ENCODE data around the gene ZNRD2. TPM values are rescaled to one million over a fixed set of nuclear protein-coding genes. Genes with fewer than 3 reads are reported as not detected.

Gene ZNRD2
- total and polyA plus RNA-seq, 2 of the 8 experiments (the other 6 are each of a cell fraction or from before 2014, with no cell fraction given), result 53.4 to 125 TPM

DNA sequence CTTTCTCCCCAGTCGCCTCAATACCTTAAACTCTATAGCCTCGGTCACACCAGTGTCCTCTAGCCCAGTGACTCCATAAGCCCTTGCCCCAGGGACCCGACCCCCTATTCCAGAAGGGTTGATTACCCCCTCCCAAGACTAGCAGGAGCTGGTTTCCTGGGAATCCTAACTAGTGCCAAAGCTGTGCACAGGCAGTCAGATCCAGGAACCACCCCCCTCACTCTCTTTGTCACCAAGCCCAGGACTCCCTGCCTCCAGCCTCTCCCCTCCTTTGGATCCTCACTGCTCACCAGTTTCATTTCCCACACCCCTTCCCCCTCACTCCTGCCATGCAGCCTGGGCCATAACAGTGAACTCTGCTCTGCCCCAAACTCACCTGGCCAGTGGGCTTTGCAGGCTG lies 21.9 kb upstream of the ZNRD2 start:
- WGBS, 2 experiments (ENCODE audit: extremely low coverage in 1 of 2, insufficient coverage in 1 of 2, insufficient read length in 1 of 2, insufficient replicate concordance in 2 of 2, low coverage in 1 of 2, low lambda C conversion rate in 2 of 2, missing lambda C conversion rate in 1 of 2), result 79% methylated on average over 3 of the region's 3 CpGs; no CpG with 5 or more reads in 1 of the 2 experiments
- no peak overlapping the region for H4K8ac ChIP-seq (ENCODE audit: extremely low read depth, insufficient read depth, low read length)
- TF ChIP-seq SUZ12 (IDR thresholded peaks at IDR 0.05; ENCODE audit: low read length) (no peak), POLR2A (IDR thresholded peaks at IDR 0.05; ENCODE audit: control extremely low read depth in 1 of 2, low read depth in 2 of 2, low read length in 2 of 2) (no peak), EP300 (IDR thresholded peaks at IDR 0.05; ENCODE audit: borderline replicate concordance in 1 of 2, low read depth in 2 of 2, low read length in 2 of 2) (no peak), TAF7 (optimal IDR thresholded peaks at IDR 0.05; ENCODE audit: borderline replicate concordance, low read depth, low read length) (no peak), JUN (IDR thresholded peaks at IDR 0.05; ENCODE audit: low read depth, low read length) (no peak), CTBP2 (IDR thresholded peaks at IDR 0.05; ENCODE audit: borderline replicate concordance, insufficient read depth, insufficient read length, low read length) (no peak), RAD21 (IDR thresholded peaks at IDR 0.05 in 1 of 2, conservative IDR thresholded peaks at IDR 0.05 in 1 of 2; ENCODE audit: low read depth in 2 of 2, low read length in 2 of 2) (no peak), BCL11A (IDR thresholded peaks at IDR 0.05; ENCODE audit: low read depth in 2 of 2, low read length in 2 of 2) (no peak)
- TF ChIP-seq, protein P1, sequence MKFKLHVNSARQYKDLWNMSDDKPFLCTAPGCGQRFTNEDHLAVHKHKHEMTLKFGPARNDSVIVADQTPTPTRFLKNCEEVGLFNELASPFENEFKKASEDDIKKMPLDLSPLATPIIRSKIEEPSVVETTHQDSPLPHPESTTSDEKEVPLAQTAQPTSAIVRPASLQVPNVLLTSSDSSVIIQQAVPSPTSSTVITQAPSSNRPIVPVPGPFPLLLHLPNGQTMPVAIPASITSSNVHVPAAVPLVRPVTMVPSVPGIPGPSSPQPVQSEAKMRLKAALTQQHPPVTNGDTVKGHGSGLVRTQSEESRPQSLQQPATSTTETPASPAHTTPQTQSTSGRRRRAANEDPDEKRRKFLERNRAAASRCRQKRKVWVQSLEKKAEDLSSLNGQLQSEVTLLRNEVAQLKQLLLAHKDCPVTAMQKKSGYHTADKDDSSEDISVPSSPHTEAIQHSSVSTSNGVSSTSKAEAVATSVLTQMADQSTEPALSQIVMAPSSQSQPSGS (IDR thresholded peaks at IDR 0.05; ENCODE audit: low read length), result no peak

More for the DNA sequence above, 21.9 kb upstream of the ZNRD2 start:
- Histone ChIP-seq H3K23me2 (ENCODE audit: low read depth, low read length) (peaks cover 5% of the 10 kb centered on the region; the same call in 1 of the 2 replicates), H3K4me2 (ENCODE audit: insufficient read depth in 1 of 2, low read depth in 2 of 2, low read length in 2 of 2) (no peak overlapping the region), H2AK5ac (ENCODE audit: low read depth, low read length) (0 out of 2 replicates have a peak overlapping the region, but pooled peaks have one; percentile 53), H3K27me3 (replicated peaks in 1 of 4; ENCODE audit: control insufficient read depth in 3 of 4, extremely low read depth in 1 of 4, insufficient read depth in 3 of 4, low read length in 3 of 4) (peaks cover 4 to 46% (median 37%) of the 10 kb centered on the region in 4 experiments; a peak in 6 of 7 replicates), H3K18ac (ENCODE audit: extremely low read depth, low read length) (no peak overlapping the region), H3K36me3 (ENCODE audit: control insufficient read depth in 2 of 4, insufficient read depth in 4 of 4, low read length in 3 of 4) (no peaks in the 10 kb centered on the region), H2BK120ac (replicated peaks; ENCODE audit: low read depth, low read length) (no peak overlapping the region), H3K23ac (ENCODE audit: insufficient read length) (no peak overlapping the region), H2AFZ (ENCODE audit: low read length) (no peak overlapping the region), H3K56ac (replicated peaks; ENCODE audit: insufficient read length, low read depth, low read length) (no peak overlapping the region), H4K5ac (ENCODE audit: insufficient read length, low read depth, low read length) (no peak overlapping the region), H2BK20ac (ENCODE audit: low read length) (no peak overlapping the region), H4K91ac (replicated peaks; ENCODE audit: insufficient read length, low read length) (no peak overlapping the region), H3K9me3 (ENCODE audit: insufficient read depth in 2 of 2, low read depth in 1 of 2, low read length in 1 of 2) (no peaks in the 10 kb centered on the region), H2BK15ac (ENCODE audit: low read length) (peak overlapping the region; percentile 72; the same call in 1 of the 2 replicates), H2BK5ac (ENCODE audit: low read depth, low read length) (no peak overlapping the region), H3K4me1 (replicated peaks in 1 of 4; ENCODE audit: control insufficient read depth in 3 of 4, insufficient read depth in 4 of 4, low read length in 3 of 4) (peaks cover 0 to 16% (median 13%) of the 10 kb centered on the region in 4 experiments; a peak in 5 of 7 replicates), H2BK12ac (ENCODE audit: low read depth, low read length) (no peak overlapping the region), H3K14ac (ENCODE audit: insufficient read length) (no peak overlapping the region), H3K4ac (replicated peaks; ENCODE audit: insufficient read length, low read depth, low read length) (no peak overlapping the region), H3K9ac (replicated peaks in 1 of 4; ENCODE audit: extremely low read depth in 1 of 4, low read depth in 3 of 4, low read length in 3 of 4) (no peak overlapping the region), H4K20me1 (replicated peaks in 1 of 2; ENCODE audit: control insufficient read depth in 1 of 2, insufficient read depth in 2 of 2, low read length in 2 of 2) (peaks cover 0 to 8% of the 10 kb centered on the region in 2 experiments), H3K79me2 (ENCODE audit: control insufficient read depth in 1 of 2, insufficient read depth in 2 of 2, low read length in 2 of 2) (no peaks in the 10 kb centered on the region), H3K27ac (ENCODE audit: low read depth, low read length) (no peak overlapping the region), H3K79me1 (ENCODE audit: low read depth, low read length) (no peaks in the 10 kb centered on the region), H3K4me3 (ENCODE audit: extremely low read depth in 1 of 4, insufficient read depth in 2 of 4, low read depth in 3 of 4, low read length in 4 of 4) (no peak overlapping the region)
- FAIRE-seq, result no peak
- no peak for DNase-seq (ENCODE audit: low read depth in 1 of 2, low spot score in 2 of 2)
- ChIA-PET CTCF (ENCODE audit: partially characterized antibody) (interaction anchor here (0.6 to 10.5 kb wide), 7 partner anchors 8 to 519 kb away, joined by 3 to 284 read pairs (median 3); partner anchors contain the start of genes FAM89B, LTBP3 and ZNRD2), POLR2A (ENCODE audit: partially characterized antibody) (interaction anchor here (1.0 to 1.6 kb wide), 4 partner anchors 8 to 13 kb away, joined by 3 to 5 read pairs (median 4); no protein-coding TSS in a partner anchor)
